ENCODE measurements around the gene ROR1.
"Not testable (repeated sequence)": the region's sequence is repeated elsewhere in the genome, so short reads cannot be mapped to it uniquely, and the experiment has no call there.

The ROR1 gene

GRCh38 chr1:63824451-63824850, 50.6 kb downstream of the ROR1 start:
- no peak for TF ChIP-seq CTCF (IDR thresholded peaks at IDR 0.05; ENCODE audit: poor library complexity, severe bottlenecking)

DNA sequence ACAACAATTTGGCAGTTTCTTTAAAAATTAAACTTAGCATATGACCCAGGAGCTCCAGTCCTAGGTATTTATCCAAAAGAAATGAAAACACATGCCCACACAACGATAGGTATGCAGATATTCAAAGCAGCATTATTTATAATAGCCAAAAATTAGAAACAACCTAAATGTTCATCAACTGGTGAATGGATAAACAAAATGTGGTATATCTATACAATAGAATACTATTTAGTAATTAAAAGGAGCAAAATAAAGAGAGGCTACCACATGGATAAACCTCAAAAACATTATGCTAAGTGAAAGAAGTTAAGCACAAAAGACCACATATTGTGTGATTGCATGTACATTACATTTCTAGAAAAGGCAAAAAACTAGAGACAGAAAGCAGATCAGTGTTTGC, 51.3 kb downstream of the ROR1 start:
- H3K9me3 ChIP-seq (ENCODE audit: severe bottlenecking), result no peaks in the 10 kb centered on the region
- H3K4me1 ChIP-seq (ENCODE audit: insufficient read depth, poor library complexity, severe bottlenecking), result no peaks in the 10 kb centered on the region
- ATAC-seq (ENCODE audit: low read depth) (no peak), DNase-seq (ENCODE audit: low spot score) (no peak)
- no peaks in the 10 kb centered on the region for H3K27me3 ChIP-seq (ENCODE audit: insufficient read depth, poor library complexity, severe bottlenecking)
- H3K4me3 ChIP-seq (ENCODE audit: severe bottlenecking), result no peak overlapping the region
- no peak overlapping the region for H3K27ac ChIP-seq (ENCODE audit: poor library complexity, severe bottlenecking)
- no peak for TF ChIP-seq CTCF (IDR thresholded peaks at IDR 0.05; ENCODE audit: poor library complexity, severe bottlenecking)
- no peaks in the 10 kb centered on the region for H3K36me3 ChIP-seq (ENCODE audit: low read depth)

More at GRCh38 chr1:63824451-63824850, 50.6 kb downstream of the ROR1 start:
- Histone ChIP-seq H3K27me3 (ENCODE audit: insufficient read depth, poor library complexity, severe bottlenecking) (no peaks in the 10 kb centered on the region), H3K4me1 (ENCODE audit: insufficient read depth, poor library complexity, severe bottlenecking) (no peaks in the 10 kb centered on the region), H3K36me3 (ENCODE audit: low read depth) (no peaks in the 10 kb centered on the region), H3K9me3 (ENCODE audit: severe bottlenecking) (no peaks in the 10 kb centered on the region), H3K27ac (ENCODE audit: poor library complexity, severe bottlenecking) (no peak overlapping the region), H3K4me3 (ENCODE audit: severe bottlenecking) (no peak overlapping the region)
- ATAC-seq (ENCODE audit: low read depth), result no peak
- no peak for DNase-seq (ENCODE audit: low spot score)

DNA sequence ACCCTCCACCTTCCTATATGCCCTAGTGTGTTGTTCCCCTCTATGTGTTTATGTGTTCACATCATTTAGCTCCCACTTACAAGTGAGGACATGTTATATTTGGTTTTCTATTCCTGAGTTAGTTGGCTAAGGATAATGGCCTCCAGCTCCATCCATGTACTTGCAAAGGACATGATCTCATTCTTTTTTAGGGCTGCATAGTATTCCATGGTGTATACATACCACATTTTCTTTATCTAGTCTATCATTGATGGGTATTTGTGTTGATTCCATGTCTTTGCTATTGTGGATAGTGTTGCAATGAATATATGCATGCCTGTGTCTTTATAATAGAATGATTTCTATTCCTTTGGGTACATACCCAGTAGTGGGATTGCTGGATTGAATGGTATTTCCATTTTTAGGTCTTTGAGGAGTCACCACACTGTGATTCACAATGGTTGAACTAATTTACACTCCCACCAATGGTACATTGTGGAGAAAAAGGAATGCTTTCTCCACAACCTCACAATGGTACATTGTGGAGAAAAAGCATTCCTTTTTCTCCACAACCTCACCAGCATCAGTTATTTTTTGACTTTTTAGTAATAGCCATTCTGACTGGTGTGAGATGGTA, 52.5 kb downstream of the ROR1 start:
- H3K27me3 ChIP-seq (ENCODE audit: insufficient read depth, poor library complexity, severe bottlenecking); ATAC-seq (ENCODE audit: low read depth); H3K36me3 ChIP-seq (ENCODE audit: low read depth); H3K4me1 ChIP-seq (ENCODE audit: insufficient read depth, poor library complexity, severe bottlenecking); H3K4me3 ChIP-seq (ENCODE audit: severe bottlenecking); DNase-seq (ENCODE audit: low spot score); H3K27ac ChIP-seq (ENCODE audit: poor library complexity, severe bottlenecking); H3K9me3 ChIP-seq (ENCODE audit: severe bottlenecking): not testable (repeated sequence)

DNA sequence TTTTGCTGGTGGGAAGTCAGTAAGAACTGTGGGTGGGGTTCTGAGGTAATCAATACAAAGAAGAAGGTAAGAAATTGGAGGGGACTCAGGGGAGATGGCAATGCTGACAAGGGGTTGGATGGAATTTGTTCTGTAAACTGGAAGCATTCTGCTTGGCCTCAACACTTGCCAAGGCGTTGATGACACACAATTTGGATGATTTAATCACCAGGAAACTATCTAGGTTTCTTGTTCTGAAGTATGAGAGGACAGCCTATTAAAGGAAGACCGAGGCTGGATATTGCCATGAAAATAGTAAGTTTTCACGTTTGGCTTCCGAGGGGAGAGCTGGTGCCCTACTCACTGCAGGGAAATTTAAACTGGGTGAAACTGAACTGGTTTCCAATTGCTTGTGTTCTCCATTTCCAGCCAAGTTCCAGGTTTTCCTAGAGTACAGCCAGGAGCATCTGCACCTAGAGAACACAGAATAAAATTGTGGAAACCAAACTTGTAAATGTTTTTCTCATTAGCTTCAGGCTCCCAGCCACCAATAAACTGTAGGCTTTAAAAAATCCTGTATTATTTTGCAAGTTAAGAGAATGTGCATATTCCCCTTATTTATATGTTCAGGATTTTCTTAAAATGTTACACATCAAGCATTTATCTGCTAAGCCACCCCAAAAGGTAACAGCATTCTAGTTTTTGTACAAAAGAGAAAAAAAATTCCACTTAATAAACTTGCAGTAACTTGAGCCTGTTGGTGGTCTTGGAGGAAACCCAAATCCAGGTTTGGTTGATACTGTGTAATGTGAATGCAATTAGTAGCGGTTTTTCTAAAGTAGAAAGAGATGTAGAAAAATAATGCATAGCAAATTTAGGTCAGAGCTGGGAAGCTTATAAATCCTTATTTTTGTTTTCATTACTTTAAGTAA, 53.8 kb downstream of the ROR1 start:
- H3K4me1 ChIP-seq (ENCODE audit: insufficient read depth, poor library complexity, severe bottlenecking), result no peaks in the 10 kb centered on the region
- H3K27ac ChIP-seq (ENCODE audit: poor library complexity, severe bottlenecking), result no peak overlapping the region
- ATAC-seq (ENCODE audit: low read depth) (0 out of 3 replicates have a peak, but pooled peaks have one; percentile 23), DNase-seq (ENCODE audit: low spot score) (no peak)
- no peak overlapping the region for H3K4me3 ChIP-seq (ENCODE audit: severe bottlenecking)
- no peaks in the 10 kb centered on the region for H3K27me3 ChIP-seq (ENCODE audit: insufficient read depth, poor library complexity, severe bottlenecking)
- TF ChIP-seq CTCF (IDR thresholded peaks at IDR 0.05; ENCODE audit: poor library complexity, severe bottlenecking), result no peak
- H3K36me3 ChIP-seq (ENCODE audit: low read depth), result no peaks in the 10 kb centered on the region
- no peaks in the 10 kb centered on the region for H3K9me3 ChIP-seq (ENCODE audit: severe bottlenecking)

GRCh38 chr1:63828322-63829044, 54.7 kb downstream of the ROR1 start:
- no peaks in the 10 kb centered on the region for H3K36me3 ChIP-seq (ENCODE audit: low read depth)
- no peak for DNase-seq (ENCODE audit: low spot score)
- no peak overlapping the region for H3K27ac ChIP-seq (ENCODE audit: poor library complexity, severe bottlenecking)
- no peaks in the 10 kb centered on the region for H3K27me3 ChIP-seq (ENCODE audit: insufficient read depth, poor library complexity, severe bottlenecking)
- H3K9me3 ChIP-seq (ENCODE audit: severe bottlenecking), result no peaks in the 10 kb centered on the region
- no peak for ATAC-seq (ENCODE audit: low read depth)
- no peak overlapping the region for H3K4me3 ChIP-seq (ENCODE audit: severe bottlenecking)
- H3K4me1 ChIP-seq (ENCODE audit: insufficient read depth, poor library complexity, severe bottlenecking), result no peaks in the 10 kb centered on the region
- no peak for TF ChIP-seq CTCF (IDR thresholded peaks at IDR 0.05; ENCODE audit: poor library complexity, severe bottlenecking)

Data from RWPE2 (cell line).